ENCODE results near the gene NNAT.

The NNAT gene

DNA sequence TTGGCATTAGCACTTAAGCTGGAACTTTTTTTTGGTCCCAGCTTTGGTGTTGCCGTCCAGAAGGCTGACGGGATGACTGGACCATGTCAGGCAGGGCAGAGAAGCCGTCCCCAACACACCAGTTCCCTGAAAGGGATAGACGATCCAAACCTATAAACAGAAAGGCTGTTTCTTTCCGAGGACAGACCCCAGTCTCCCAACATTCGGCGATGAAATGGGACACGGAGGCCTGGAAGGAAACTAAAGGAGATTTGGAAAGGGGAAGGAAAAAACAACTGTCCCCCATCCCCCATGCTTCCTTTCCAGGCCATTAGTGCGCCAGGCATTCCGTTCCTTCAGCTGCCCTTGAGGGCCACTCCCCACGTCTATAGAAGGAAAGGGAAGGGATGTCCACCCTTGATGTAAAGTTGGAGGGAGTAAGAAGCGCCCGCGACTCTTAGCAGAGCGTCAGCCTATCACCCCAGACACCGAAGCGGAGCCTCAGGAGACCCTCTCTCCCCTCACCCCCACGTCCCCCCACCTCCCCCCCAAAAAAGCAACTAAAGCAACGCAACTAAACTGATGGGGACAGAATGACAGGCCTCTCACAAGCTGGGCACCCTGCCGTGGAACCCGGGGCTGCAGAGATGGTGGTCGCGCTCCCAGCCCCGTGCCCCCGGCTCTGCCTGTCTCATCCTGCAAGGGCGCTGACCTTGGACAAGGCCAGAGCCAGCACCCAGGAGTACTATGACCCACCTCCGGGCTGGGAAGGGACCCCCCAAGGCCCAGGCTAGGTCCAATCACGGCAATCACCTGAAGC lies 6.0 kb downstream of the NNAT start:
- Mint-ChIP-seq H3K36me3 (peaks cover 14% of the 10 kb centered on the region), H3K27me3 (no peaks in the 10 kb centered on the region), H3K4me1 (peaks cover 57% of the 10 kb centered on the region), H3K27ac (peak overlapping the region; percentile 100), H3K9me3 (no peaks in the 10 kb centered on the region), H3K4me3 (peak overlapping the region; percentile 88)
- ATAC-seq: no peak

DNA sequence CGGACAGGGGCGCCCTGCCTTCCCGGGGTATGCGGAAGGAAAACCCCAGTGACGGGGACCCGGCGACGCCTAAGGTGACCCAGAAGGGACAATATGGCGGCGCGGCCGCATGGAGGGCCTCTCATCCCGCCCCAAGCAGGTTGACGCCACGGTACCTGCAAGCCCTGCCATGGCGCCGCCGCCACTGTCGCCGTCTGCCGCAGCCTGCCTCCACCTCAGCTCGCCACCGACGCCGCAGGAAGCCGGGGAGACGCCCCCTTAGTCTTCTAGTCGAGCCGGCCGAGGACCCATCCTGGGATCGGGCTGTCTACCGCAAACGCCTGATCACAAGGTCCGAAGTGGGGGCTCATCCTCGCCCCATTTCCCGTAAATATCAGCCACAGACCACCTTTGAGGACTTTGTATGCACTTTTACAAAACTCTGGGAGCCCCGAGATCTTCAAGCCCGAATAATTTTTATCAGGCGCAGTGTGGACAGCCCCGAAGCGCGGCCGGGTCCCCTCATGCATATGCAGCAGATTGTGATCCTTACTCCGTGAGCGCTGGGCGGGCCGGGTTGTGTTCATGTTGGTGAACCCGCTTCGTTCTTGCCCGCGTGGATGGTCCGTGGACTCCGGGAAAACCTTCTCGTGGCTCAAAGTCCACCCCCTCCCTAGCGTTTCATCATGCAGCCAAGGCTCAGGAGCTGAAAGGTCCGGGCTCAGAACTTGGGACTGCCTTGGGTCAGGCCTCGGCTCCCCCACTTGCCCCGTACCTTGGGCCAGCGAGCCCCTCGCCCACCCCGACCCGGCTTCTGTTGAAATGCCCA lies 6.8 kb downstream of the NNAT start, which contains the start of gene BLCAP:
TSS of gene BLCAP (minus strand) at position 239 of the 808 bp plus-strand sequence. CDS start 8,702 bp downstream, outside the sequence.
- Mint-ChIP-seq H3K4me1 (peaks cover 57% of the 10 kb centered on the region), H3K27ac (peak within 1 kb of the TSS; percentile 100), H3K36me3 (peaks cover 14% of the 10 kb centered on the region), H3K9me3 (no peaks in the 10 kb centered on the region), H3K27me3 (no peaks in the 10 kb centered on the region), H3K4me3 (peak within 1 kb of the TSS; percentile 88)
- peak; percentile 93 for ATAC-seq

DNA sequence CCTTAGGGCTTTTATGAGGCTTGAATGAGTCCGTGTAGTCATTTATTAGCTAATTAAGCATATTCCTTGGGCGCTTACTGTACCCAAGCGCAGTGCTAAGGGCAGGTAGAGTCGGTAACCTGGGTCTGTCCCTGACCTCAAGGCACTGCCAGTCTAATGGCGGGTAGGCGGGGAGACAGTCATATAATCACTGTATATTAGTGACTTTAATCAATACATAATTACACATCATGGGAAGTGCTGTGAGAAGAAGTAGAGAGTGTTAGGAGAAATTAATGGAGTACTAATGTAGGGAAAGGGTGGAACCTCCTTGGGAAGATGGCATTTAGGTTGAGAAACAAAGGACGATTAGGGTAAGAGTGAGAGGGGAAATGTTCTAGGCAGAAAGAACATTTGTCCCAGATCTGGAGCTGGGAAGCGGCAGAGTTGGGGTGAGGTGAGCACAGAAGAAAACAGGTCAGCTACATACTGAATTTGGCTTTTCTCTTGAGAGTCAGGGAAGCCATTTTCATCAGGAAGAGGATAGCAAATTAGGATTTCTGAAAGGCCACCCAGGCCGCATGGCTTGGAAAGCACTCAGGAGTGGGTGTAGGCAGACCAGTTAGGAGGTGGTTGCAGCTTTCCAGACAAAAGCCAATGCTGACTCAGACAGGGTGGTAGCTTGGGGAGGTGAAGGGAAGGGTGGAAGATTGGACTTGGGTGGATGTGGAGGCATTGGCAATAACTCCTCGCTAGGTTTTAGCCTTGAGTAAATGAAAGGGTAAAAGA lies 7.6 kb downstream of the NNAT start:
- peaks cover 8% of the 10 kb centered on the region for H3K36me3 Mint-ChIP-seq

DNA sequence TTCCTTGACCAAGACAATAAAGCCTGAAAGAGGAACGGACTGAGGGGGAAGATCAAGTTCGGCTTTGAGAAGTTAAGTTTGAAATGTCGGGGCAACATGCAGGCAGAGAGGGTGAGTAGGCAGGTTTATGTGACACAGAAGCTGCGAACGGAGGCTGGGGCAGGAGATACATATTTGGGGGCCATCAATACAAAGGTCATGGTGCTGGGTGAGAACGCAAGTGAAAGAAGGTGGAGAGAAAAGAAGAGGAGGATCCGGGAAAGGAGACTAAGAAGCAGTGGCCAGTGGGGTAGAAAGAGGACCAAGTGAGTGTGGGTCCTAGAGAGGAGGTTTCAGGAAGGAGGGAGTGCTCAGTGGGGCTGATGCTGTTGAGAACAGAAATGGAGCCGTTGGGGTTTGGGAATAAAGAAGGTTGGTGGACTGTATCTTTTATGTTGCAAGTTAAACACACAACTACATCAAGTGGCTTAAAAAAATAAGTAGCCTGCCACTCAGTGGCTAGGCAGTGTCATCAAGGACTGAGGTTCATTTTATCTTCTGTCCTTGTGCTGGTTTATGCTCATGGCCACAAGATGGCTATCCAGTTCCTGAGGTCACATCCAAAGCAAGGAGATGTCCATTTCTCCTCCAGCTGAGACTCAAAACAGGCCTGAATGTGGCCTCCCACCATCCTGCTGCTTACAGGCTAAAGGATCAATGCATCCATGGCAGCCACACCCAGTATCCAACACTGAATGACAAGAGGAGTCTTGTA lies 8.3 kb downstream of the NNAT start:
- Mint-ChIP-seq H3K9me3 (no peaks in the 10 kb centered on the region), H3K4me3 (no peak overlapping the region), H3K27me3 (no peaks in the 10 kb centered on the region), H3K4me1 (peaks cover 45% of the 10 kb centered on the region), H3K27ac (peak overlapping the region; percentile 100), H3K36me3 (peaks cover 5% of the 10 kb centered on the region)
- no peak for ATAC-seq

More for the DNA sequence above, 7.6 kb downstream of the NNAT start:
- H3K27me3 Mint-ChIP-seq: no peaks in the 10 kb centered on the region
- ATAC-seq: peak; percentile 3
- H3K27ac Mint-ChIP-seq: peak overlapping the region; percentile 100
- peaks cover 51% of the 10 kb centered on the region for H3K4me1 Mint-ChIP-seq
- no peaks in the 10 kb centered on the region for H3K9me3 Mint-ChIP-seq
- peak overlapping the region; percentile 88 for H3K4me3 Mint-ChIP-seq

DNA sequence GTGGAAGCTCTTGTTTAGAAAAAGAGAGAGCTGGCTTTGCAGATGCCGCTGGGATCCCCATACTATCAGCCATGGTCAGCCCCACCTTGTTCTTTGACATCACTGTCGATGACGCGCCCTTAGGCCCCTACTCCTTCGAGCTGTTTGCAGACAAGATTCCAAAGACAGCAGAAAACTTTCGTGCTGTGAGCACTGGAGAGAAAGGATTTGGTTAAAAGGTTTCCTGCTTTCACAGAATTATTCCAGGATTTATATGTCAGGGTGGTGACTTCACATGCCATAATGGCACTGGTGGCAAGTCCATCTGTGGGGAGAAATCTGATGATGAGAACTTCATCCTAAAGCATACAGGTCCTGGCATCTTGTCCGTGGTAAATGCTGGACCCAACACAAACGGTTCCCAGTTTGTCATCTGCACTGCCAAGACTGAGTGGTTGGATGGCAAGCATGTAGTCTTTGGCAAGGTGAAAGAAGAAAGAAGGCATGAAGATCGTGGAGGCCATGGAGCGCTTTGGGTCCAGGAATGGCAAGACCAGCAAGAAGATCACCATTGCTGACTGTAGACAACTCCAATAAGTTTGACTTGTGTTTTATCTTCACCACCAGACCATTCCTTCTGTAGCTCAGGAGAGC lies 9.0 kb downstream of the NNAT start:
- peaks cover 45% of the 10 kb centered on the region for H3K4me1 Mint-ChIP-seq
- ATAC-seq: no peak
- no peak overlapping the region for H3K27ac Mint-ChIP-seq
- H3K27me3 Mint-ChIP-seq: no peaks in the 10 kb centered on the region
- H3K36me3 Mint-ChIP-seq: no peaks in the 10 kb centered on the region
- H3K9me3 Mint-ChIP-seq: no peaks in the 10 kb centered on the region
- no peak overlapping the region for H3K4me3 Mint-ChIP-seq

DNA sequence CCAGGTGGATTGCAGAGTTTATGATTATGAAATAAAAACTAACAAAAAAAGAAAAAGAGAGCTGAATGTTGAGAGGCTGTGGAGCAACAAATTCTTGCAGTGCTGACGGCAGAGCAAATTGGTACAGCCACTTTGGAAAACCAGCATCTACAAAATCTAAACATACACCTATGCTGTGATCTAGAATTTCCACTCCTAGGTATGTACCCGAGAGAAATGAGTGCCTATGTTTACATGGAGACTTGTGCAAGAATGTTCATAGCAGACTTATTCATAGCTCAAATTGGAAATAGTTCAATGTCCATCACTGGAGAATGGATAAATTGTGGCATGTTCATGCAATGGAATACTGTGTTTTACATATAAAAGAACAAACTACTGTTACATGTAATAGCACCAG lies 9.6 kb downstream of the NNAT start:
- no peaks in the 10 kb centered on the region for H3K27me3 Mint-ChIP-seq
- H3K9me3 Mint-ChIP-seq: no peaks in the 10 kb centered on the region
- H3K36me3 Mint-ChIP-seq: no peaks in the 10 kb centered on the region
- H3K27ac Mint-ChIP-seq: no peak overlapping the region
- H3K4me1 Mint-ChIP-seq: peaks cover 44% of the 10 kb centered on the region
- no peak for ATAC-seq
- no peak overlapping the region for H3K4me3 Mint-ChIP-seq

DNA sequence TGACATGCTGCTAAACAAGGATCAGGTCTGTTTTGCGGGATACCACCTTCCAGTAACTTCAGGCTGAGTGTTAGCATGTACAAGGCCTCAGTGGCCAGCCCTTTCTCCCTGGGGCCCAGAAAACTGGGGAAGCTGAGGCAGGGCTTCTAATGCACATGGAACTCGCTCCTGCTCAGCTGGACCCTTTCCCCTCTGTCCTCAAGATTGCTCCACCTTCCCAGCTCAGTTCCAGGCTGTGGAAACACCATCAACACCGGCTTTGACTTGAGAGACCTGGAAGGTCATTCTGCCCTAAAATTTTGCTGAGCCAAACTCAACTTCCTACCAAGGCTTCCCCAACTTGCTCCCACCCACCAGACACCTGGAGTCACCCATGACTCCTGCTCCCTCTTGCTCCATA lies 10.8 kb downstream of the NNAT start:
- Mint-ChIP-seq H3K27me3 (no peaks in the 10 kb centered on the region), H3K4me1 (peaks cover 33% of the 10 kb centered on the region), H3K27ac (no peak overlapping the region), H3K9me3 (no peaks in the 10 kb centered on the region), H3K36me3 (no peaks in the 10 kb centered on the region), H3K4me3 (no peak overlapping the region)
- no peak for ATAC-seq

DNA sequence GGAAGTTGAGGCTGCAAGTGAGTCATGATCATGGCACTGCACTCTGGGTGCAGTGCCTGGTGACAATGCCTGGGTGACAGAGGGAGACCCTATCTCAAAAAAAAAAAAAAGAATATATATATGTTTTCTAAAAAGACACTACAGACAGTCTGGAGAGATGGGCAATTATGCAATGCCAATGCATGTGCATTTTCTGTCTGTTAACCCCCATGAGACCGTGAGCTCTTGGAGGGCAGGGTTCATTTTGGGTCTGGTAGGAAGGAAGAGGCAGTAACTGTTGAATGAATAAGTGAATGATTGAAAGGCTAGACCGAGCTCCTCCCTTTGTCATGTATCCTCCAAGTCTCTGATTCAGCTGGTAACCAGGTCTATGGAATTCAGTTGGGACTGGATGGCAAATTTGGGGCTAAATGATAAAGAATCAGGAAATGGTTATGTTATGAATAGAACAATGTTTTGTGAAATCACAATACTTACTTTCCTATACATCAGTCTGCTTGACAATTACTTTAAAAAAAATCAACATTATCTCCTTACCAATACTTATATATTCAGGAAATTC lies 12.2 kb downstream of the NNAT start:
- H3K36me3 Mint-ChIP-seq: no peaks in the 10 kb centered on the region
- peaks cover 28% of the 10 kb centered on the region for H3K4me1 Mint-ChIP-seq
- peaks cover 6% of the 10 kb centered on the region for H3K27me3 Mint-ChIP-seq
- H3K27ac Mint-ChIP-seq: no peak overlapping the region
- no peak for ATAC-seq
- no peak overlapping the region for H3K4me3 Mint-ChIP-seq
- H3K9me3 Mint-ChIP-seq: no peaks in the 10 kb centered on the region

DNA sequence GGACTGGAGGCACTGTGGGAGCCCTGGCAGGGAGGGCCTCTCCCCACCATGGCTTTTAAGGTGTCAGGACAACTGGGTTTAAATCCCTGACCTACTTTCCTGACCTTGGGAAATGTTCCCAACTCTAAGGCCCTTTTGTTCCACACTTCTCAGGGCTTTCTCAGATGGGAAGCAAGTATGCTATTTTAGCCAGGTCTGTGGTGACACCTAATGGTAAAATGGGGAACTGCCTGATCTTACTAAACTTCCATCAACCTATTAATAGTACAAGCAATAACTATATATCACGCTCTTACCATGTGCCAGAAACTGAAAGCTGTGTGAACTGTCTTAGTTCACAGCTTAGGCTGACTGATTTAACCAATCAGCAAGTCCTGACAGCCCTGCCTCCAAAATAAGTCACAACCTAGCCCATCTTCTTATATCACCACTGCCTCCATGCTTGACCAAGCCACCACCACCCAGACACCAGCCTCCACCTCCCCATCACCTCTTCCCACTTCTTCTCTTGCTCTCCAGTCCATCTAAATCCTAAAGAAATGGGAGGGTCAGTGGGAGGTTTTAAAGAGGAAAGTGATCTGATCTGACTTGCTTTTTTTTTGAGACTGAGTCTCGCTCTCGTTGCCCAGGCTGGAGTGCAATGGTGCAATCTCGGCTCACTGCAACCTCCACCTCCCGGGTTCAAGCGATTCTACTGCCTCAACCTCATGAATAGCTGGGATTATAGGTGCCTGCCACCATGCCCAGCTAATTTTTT lies 13.5 kb downstream of the NNAT start:
- peak; percentile 91 for ATAC-seq
- peaks cover 14% of the 10 kb centered on the region for H3K4me1 Mint-ChIP-seq
- no peaks in the 10 kb centered on the region for H3K9me3 Mint-ChIP-seq
- H3K36me3 Mint-ChIP-seq: no peaks in the 10 kb centered on the region
- peaks cover 10% of the 10 kb centered on the region for H3K27me3 Mint-ChIP-seq
- H3K4me3 Mint-ChIP-seq: no peak overlapping the region
- H3K27ac Mint-ChIP-seq: peak overlapping the region; percentile 47

DNA sequence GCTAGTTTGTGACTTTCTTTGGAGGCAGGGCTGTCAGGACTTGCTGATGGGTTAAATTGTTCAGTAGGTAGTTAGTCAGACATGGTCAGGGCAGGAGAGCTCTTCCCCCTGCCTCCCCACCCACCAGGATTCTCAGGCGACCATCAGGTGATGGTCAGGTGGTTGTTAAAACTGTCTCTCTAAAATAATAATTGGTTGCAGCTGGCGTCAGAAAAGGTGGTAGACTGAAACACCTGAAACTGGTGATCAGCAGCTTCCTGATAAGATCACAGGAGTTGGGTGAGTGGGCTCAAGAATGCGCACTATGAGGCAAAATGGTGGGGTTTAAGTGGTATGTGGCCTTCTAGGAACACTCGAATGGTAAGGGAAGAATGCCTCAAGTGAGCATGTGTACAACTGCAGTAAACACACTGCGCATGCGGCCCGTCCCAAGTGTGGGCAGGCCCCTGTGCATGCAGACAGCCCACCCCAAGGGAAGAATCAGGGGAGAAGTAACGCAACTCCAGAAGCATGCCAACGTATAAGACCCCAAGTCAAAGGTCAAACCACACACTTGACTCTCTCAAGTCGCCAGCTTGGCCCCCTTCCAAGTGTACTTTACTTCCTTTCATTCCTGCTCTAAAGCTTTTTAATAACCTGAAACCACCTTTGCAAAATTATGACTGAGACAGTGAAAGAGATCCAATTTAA lies 14.5 kb downstream of the NNAT start:
- no peak for ATAC-seq
- Mint-ChIP-seq H3K4me1 (peaks cover 14% of the 10 kb centered on the region), H3K27ac (peak overlapping the region; percentile 47), H3K27me3 (peaks cover 10% of the 10 kb centered on the region), H3K36me3 (no peaks in the 10 kb centered on the region), H3K9me3 (no peaks in the 10 kb centered on the region), H3K4me3 (no peak overlapping the region)

DNA sequence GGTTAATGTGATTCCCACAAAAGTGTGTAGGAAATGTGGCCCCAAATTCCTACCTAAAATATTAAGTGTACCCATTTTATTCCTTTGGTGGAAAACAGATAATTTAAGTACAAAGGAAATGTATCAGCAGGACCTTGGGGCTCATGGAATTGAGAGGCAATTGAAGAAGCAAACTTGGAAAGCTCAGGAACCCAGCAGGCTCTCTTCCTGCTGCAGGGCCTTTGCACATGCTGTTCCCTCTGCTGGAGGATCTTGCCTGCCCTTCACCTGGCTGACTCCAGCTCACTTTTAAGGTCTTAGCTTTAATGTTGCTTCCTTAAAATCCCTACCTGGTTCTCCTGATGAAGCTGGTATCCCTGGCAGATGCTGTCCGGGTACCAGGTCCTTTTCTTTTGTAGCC lies 16.5 kb downstream of the NNAT start:
- Mint-ChIP-seq H3K4me3 (no peak overlapping the region), H3K9me3 (no peaks in the 10 kb centered on the region), H3K4me1 (peaks cover 14% of the 10 kb centered on the region), H3K36me3 (no peaks in the 10 kb centered on the region), H3K27me3 (peaks cover 10% of the 10 kb centered on the region), H3K27ac (no peak overlapping the region)
- no peak for ATAC-seq

DNA sequence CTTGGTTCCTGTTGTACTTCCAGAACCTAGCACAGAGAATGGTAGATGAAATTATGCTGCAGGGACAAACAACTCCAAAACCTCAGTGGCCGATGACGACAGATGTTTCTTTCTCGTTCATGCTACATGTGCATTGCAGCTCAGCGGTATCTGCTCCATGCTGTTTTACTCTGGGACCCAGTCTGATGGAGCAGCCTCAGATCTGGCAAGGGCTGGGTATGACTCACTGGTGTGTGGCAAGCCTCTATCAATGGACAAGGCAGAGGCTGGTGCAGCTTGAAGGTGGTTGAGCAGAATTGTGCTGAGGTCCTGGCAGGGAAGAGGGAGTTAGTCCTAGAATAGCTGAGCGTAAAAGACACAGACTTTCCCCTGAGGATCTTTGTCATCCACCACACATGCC lies 17.0 kb downstream of the NNAT start:
- Mint-ChIP-seq H3K27me3 (peaks cover 10% of the 10 kb centered on the region), H3K4me3 (no peak overlapping the region), H3K9me3 (no peaks in the 10 kb centered on the region), H3K36me3 (no peaks in the 10 kb centered on the region), H3K27ac (no peak overlapping the region), H3K4me1 (peaks cover 14% of the 10 kb centered on the region)
- ATAC-seq: no peak

DNA sequence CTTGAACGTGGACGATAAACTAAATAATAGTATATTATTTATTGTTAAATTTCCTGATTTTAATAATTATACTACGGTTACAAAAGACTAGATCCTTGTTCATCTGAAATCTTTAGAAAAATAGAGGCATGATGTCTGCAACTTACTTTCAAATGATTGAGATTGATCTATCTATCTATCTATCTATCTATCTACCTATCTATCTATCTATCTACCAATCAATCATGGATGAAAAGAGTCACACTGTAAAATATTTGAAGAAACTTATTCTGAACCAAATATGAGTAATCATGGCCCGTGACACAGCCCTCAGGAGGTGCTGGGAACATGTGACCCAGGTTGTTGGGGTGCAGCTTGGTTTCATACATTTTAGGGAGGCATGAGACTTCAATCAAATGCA lies 18.4 kb downstream of the NNAT start:
- H3K9me3 Mint-ChIP-seq: no peaks in the 10 kb centered on the region
- no peak for ATAC-seq
- no peak overlapping the region for H3K4me3 Mint-ChIP-seq
- H3K27ac Mint-ChIP-seq: no peak overlapping the region
- no peaks in the 10 kb centered on the region for H3K36me3 Mint-ChIP-seq
- H3K4me1 Mint-ChIP-seq: peaks cover 12% of the 10 kb centered on the region
- H3K27me3 Mint-ChIP-seq: peaks cover 10% of the 10 kb centered on the region

Data from stimulated activated memory B cell treated with anti-CD40 and anti-IgM and Interleukin-4, amounts not matched to agents 10 μg/mL and 1 μg/mL and 100 μg/mL, for 72 hours (primary cell).